BE2C (cell line): ENCODE data around the gene SLC24A3.

ENCODE experiments used
- DNase-seq: peaks from one replicate; pipeline ENCODE4 v3.0.0-alpha.2; 2020
- H3K27me3 ChIP-seq: fragments of 250-450 bp; sonication (Bioruptor Pico); 2 replicates; pipeline ENCODE4 v1.5.1; 2020; ENCODE audit warnings: mild to moderate bottlenecking
- H3K36me3 ChIP-seq: fragments of 250-450 bp; sonication (Bioruptor Pico); 2 replicates; pipeline ENCODE4 v1.5.1; 2020; ENCODE audit warnings: mild to moderate bottlenecking
- H3K4me1 ChIP-seq: fragments of 250-450 bp; sonication (Bioruptor Pico); 2 replicates; pipeline ENCODE4 v1.5.1; 2020
- H3K4me3 ChIP-seq: 2 replicates; pipeline ENCODE4 v1.5.1; 2011; ENCODE audit warnings: low read depth, low read length
- H3K9me3 ChIP-seq: fragments of 250-450 bp; sonication (Bioruptor Pico); 2 replicates; pipeline ENCODE4 v1.5.1; 2020
- TF ChIP-seq, protein P1 (sequence below): IDR thresholded peaks from 2 replicates; pipeline ENCODE4 v1.5.1; 2012; ENCODE audit warnings: mild to moderate bottlenecking, low read depth, low read length

The SLC24A3 gene

DNA sequence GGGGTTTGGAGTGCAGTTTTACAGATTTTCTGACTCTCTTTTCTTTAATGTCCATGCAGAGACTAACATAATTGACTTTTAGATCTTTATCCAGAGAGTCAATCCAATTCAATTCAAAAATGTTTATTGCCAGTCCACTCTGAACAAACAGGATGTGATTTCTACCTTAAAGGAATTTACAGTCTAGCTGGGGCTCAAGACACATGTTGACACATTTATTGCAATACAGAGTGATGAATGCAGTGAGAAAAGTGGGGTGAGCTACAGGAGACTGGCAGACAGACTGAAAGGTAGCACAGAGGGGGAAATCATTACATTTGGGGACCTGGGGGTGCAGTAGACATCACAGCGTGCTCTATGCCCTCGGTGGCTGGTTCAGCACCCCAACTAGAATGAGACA lies 193.9 kb downstream of the SLC24A3 start:
- no peaks in the 10 kb centered on the region for H3K36me3 ChIP-seq
- no peaks in the 10 kb centered on the region for H3K27me3 ChIP-seq
- no peaks in the 10 kb centered on the region for H3K9me3 ChIP-seq
- TF ChIP-seq, protein P1, sequence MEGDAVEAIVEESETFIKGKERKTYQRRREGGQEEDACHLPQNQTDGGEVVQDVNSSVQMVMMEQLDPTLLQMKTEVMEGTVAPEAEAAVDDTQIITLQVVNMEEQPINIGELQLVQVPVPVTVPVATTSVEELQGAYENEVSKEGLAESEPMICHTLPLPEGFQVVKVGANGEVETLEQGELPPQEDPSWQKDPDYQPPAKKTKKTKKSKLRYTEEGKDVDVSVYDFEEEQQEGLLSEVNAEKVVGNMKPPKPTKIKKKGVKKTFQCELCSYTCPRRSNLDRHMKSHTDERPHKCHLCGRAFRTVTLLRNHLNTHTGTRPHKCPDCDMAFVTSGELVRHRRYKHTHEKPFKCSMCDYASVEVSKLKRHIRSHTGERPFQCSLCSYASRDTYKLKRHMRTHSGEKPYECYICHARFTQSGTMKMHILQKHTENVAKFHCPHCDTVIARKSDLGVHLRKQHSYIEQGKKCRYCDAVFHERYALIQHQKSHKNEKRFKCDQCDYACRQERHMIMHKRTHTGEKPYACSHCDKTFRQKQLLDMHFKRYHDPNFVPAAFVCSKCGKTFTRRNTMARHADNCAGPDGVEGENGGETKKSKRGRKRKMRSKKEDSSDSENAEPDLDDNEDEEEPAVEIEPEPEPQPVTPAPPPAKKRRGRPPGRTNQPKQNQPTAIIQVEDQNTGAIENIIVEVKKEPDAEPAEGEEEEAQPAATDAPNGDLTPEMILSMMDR = no peak
- H3K4me1 ChIP-seq = no peaks in the 10 kb centered on the region
- H3K4me3 ChIP-seq = no peak overlapping the region
- DNase-seq = no peak

GRCh38 chr20:19407196-19407595 lies 194.8 kb downstream of the SLC24A3 start:
- H3K36me3 ChIP-seq = no peaks in the 10 kb centered on the region
- no peak for DNase-seq
- H3K27me3 ChIP-seq = no peaks in the 10 kb centered on the region
- no peak overlapping the region for H3K4me3 ChIP-seq
- no peaks in the 10 kb centered on the region for H3K4me1 ChIP-seq
- TF ChIP-seq, protein P1 = no peak
- H3K9me3 ChIP-seq = no peaks in the 10 kb centered on the region

- Histone ChIP-seq H3K27me3 (no peaks in the 10 kb centered on the region), H3K4me3 (no peak overlapping the region), H3K9me3 (no peaks in the 10 kb centered on the region), H3K4me1 (no peaks in the 10 kb centered on the region), H3K36me3 (no peaks in the 10 kb centered on the region)
- TF ChIP-seq, protein P1 = no peak
- no peak for DNase-seq
Measured at GRCh38 chr20:19407736-19408135, 195.3 kb downstream of the SLC24A3 start.

GRCh38 chr20:19408971-19409370 lies 196.5 kb downstream of the SLC24A3 start:
- TF ChIP-seq, protein P1 = no peak
- no peak for DNase-seq
- Histone ChIP-seq H3K36me3 (no peaks in the 10 kb centered on the region), H3K4me3 (no peak overlapping the region), H3K27me3 (no peaks in the 10 kb centered on the region), H3K4me1 (no peaks in the 10 kb centered on the region), H3K9me3 (no peaks in the 10 kb centered on the region)

- Histone ChIP-seq H3K4me3 (no peak overlapping the region), H3K9me3 (no peaks in the 10 kb centered on the region), H3K27me3 (no peaks in the 10 kb centered on the region), H3K36me3 (no peaks in the 10 kb centered on the region), H3K4me1 (no peaks in the 10 kb centered on the region)
- TF ChIP-seq, protein P1 = no peak
- no peak for DNase-seq
Measured at GRCh38 chr20:19411811-19412210, 199.4 kb downstream of the SLC24A3 start.

DNA sequence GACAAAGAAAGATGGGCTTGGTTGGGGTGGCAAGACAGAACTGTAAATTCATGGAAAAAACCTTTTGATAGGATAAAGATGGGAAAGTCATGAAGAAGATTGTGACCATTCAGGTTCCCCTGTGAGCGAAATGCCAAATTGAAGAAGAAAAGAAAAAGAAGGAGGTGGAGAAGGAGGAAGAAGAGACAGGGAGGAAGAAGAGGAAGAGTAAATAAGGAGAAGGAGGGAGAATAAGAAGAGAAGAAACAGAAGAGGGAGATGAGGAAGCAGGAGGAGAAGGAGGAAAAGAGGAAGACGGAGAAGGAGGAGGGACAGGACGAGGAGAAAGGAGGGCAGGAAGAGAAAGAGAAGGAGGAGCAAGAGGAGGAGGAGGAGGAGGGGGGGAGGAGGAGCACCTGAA lies 199.8 kb downstream of the SLC24A3 start:
- TF ChIP-seq, protein P1 = no peak
- H3K27me3 ChIP-seq = no peaks in the 10 kb centered on the region
- no peak for DNase-seq
- no peaks in the 10 kb centered on the region for H3K9me3 ChIP-seq
- no peak overlapping the region for H3K4me3 ChIP-seq
- no peaks in the 10 kb centered on the region for H3K4me1 ChIP-seq
- H3K36me3 ChIP-seq = no peaks in the 10 kb centered on the region
